ENCODE results near the gene ENGASE.

The ENGASE gene

GRCh38 chr17:79027274-79027924 lies 47.2 kb upstream of the ENGASE start:
- Histone ChIP-seq H3K4me2 (ENCODE audit: low read length) (no peak overlapping the region), H3K27me3 (ENCODE audit: insufficient read depth, low read length) (peaks cover 13% of the 10 kb centered on the region), H4K8ac (ENCODE audit: low read depth, low read length) (no peak overlapping the region), H2AFZ (ENCODE audit: insufficient read depth, low read length, poor library complexity) (no peak overlapping the region), H3K79me1 (ENCODE audit: low read length) (peaks cover 13% of the 10 kb centered on the region), H3K23ac (ENCODE audit: low read length) (no peak overlapping the region), H3K4me1 (ENCODE audit: control insufficient read depth in 1 of 2, insufficient read depth in 2 of 2, low read length in 2 of 2) (peaks cover 23 to 36% of the 10 kb centered on the region in 2 experiments), H3K27ac (ENCODE audit: low read depth, low read length) (no peak overlapping the region), H3K36me3 (ENCODE audit: control insufficient read depth in 1 of 2, insufficient read depth in 2 of 2, low read length in 2 of 2) (no peaks in the 10 kb centered on the region), H3K4ac (ENCODE audit: low read depth, low read length) (no peak overlapping the region), H4K91ac (ENCODE audit: low read depth, low read length) (no peak overlapping the region), H3K4me3 (ENCODE audit: low read depth, low read length) (no peak overlapping the region), H3K9me3 (ENCODE audit: insufficient read depth, low read depth, low read length) (no peaks in the 10 kb centered on the region), H4K12ac (ENCODE audit: low read depth, low read length) (no peak overlapping the region), H2BK5ac (ENCODE audit: low read depth, low read length, poor library complexity) (no peak overlapping the region), H2BK120ac (ENCODE audit: insufficient read depth, low read length, poor library complexity) (no peak overlapping the region), H3K79me2 (ENCODE audit: control insufficient read depth, insufficient read depth, low read length, poor library complexity) (peaks cover 2% of the 10 kb centered on the region), H2AK5ac (ENCODE audit: low read length) (no peak overlapping the region), H3K14ac (ENCODE audit: low read length) (peak overlapping the region; percentile 10), H2BK12ac (ENCODE audit: low read length) (peak overlapping the region; percentile 13), H3K9ac (ENCODE audit: low read length) (no peak overlapping the region), H3K18ac (ENCODE audit: low read length) (no peak overlapping the region)
- DNase-seq = no peak
- no CpG with 5 or more reads among the region's 10 CpGs for WGBS (ENCODE audit: extremely low coverage, insufficient coverage, insufficient read length)

GRCh38 chr17:79027925-79028491 lies 46.6 kb upstream of the ENGASE start:
- no peaks in the 10 kb centered on the region for H3K9me3 ChIP-seq (ENCODE audit: insufficient read depth, low read depth, low read length)
- H3K14ac ChIP-seq (ENCODE audit: low read length) = peak overlapping the region; percentile 10
- peak overlapping the region; percentile 17 for H4K91ac ChIP-seq (ENCODE audit: low read depth, low read length)
- no peak overlapping the region for H3K27ac ChIP-seq (ENCODE audit: low read depth, low read length)
- no peak overlapping the region for H3K18ac ChIP-seq (ENCODE audit: low read length)
- no peak overlapping the region for H4K12ac ChIP-seq (ENCODE audit: low read depth, low read length)
- H2BK120ac ChIP-seq (ENCODE audit: insufficient read depth, low read length, poor library complexity) = no peak overlapping the region
- DNase-seq = no peak
- no peak overlapping the region for H2BK5ac ChIP-seq (ENCODE audit: low read depth, low read length, poor library complexity)
- no peak overlapping the region for H3K4me2 ChIP-seq (ENCODE audit: low read length)
- no peak overlapping the region for H2AFZ ChIP-seq (ENCODE audit: insufficient read depth, low read length, poor library complexity)
- H2BK12ac ChIP-seq (ENCODE audit: low read length) = peak overlapping the region; percentile 13
- H3K79me1 ChIP-seq (ENCODE audit: low read length) = peaks cover 13% of the 10 kb centered on the region
- no peak overlapping the region for H4K8ac ChIP-seq (ENCODE audit: low read depth, low read length)
- peaks cover 25 to 38% of the 10 kb centered on the region in 2 experiments for H3K4me1 ChIP-seq (ENCODE audit: control insufficient read depth in 1 of 2, insufficient read depth in 2 of 2, low read length in 2 of 2)
- no peak overlapping the region for H3K4ac ChIP-seq (ENCODE audit: low read depth, low read length)
- H3K36me3 ChIP-seq (ENCODE audit: control insufficient read depth in 1 of 2, insufficient read depth in 2 of 2, low read length in 2 of 2) = no peaks in the 10 kb centered on the region
- peaks cover 13% of the 10 kb centered on the region for H3K27me3 ChIP-seq (ENCODE audit: insufficient read depth, low read length)
- WGBS (ENCODE audit: extremely low coverage, insufficient coverage, insufficient read length) = no CpG with 5 or more reads among the region's 16 CpGs
- H3K23ac ChIP-seq (ENCODE audit: low read length) = no peak overlapping the region
- peaks cover 2% of the 10 kb centered on the region for H3K79me2 ChIP-seq (ENCODE audit: control insufficient read depth, insufficient read depth, low read length, poor library complexity)
- H3K4me3 ChIP-seq (ENCODE audit: low read depth, low read length) = no peak overlapping the region
- no peak overlapping the region for H2AK5ac ChIP-seq (ENCODE audit: low read length)
- no peak overlapping the region for H3K9ac ChIP-seq (ENCODE audit: low read length)

- no peak overlapping the region for H3K14ac ChIP-seq (ENCODE audit: low read length)
- no peak overlapping the region for H4K8ac ChIP-seq (ENCODE audit: low read depth, low read length)
- no peak overlapping the region for H3K23ac ChIP-seq (ENCODE audit: low read length)
- no peak overlapping the region for H2BK120ac ChIP-seq (ENCODE audit: insufficient read depth, low read length, poor library complexity)
- no peak overlapping the region for H2BK12ac ChIP-seq (ENCODE audit: low read length)
- no peak overlapping the region for H2AFZ ChIP-seq (ENCODE audit: insufficient read depth, low read length, poor library complexity)
- peaks cover 12% of the 10 kb centered on the region for H3K27me3 ChIP-seq (ENCODE audit: insufficient read depth, low read length)
- no peak overlapping the region for H2AK5ac ChIP-seq (ENCODE audit: low read length)
- peaks cover 2% of the 10 kb centered on the region for H3K79me2 ChIP-seq (ENCODE audit: control insufficient read depth, insufficient read depth, low read length, poor library complexity)
- no peak overlapping the region for H3K27ac ChIP-seq (ENCODE audit: low read depth, low read length)
- H3K4me2 ChIP-seq (ENCODE audit: low read length) = no peak overlapping the region
- no peak overlapping the region for H2BK5ac ChIP-seq (ENCODE audit: low read depth, low read length, poor library complexity)
- no CpG with 5 or more reads among the region's 17 CpGs for WGBS (ENCODE audit: extremely low coverage, insufficient coverage, insufficient read length)
- no peak overlapping the region for H3K4ac ChIP-seq (ENCODE audit: low read depth, low read length)
- no peak overlapping the region for H3K18ac ChIP-seq (ENCODE audit: low read length)
- H4K12ac ChIP-seq (ENCODE audit: low read depth, low read length) = no peak overlapping the region
- H3K36me3 ChIP-seq (ENCODE audit: control insufficient read depth in 1 of 2, insufficient read depth in 2 of 2, low read length in 2 of 2) = no peaks in the 10 kb centered on the region
- peaks cover 13% of the 10 kb centered on the region for H3K79me1 ChIP-seq (ENCODE audit: low read length)
- no peak for DNase-seq
- H4K91ac ChIP-seq (ENCODE audit: low read depth, low read length) = no peak overlapping the region
- H3K9ac ChIP-seq (ENCODE audit: low read length) = no peak overlapping the region
- peaks cover 23 to 37% of the 10 kb centered on the region in 2 experiments for H3K4me1 ChIP-seq (ENCODE audit: control insufficient read depth in 1 of 2, insufficient read depth in 2 of 2, low read length in 2 of 2)
- no peak overlapping the region for H3K4me3 ChIP-seq (ENCODE audit: low read depth, low read length)
- peaks cover 2% of the 10 kb centered on the region for H3K9me3 ChIP-seq (ENCODE audit: insufficient read depth, low read depth, low read length)
Measured at GRCh38 chr17:79028496-79029326, 45.9 kb upstream of the ENGASE start.

- H3K9ac ChIP-seq (ENCODE audit: low read length) = no peak overlapping the region
Measured at GRCh38 chr17:79029327-79030009, 45.2 kb upstream of the ENGASE start.

More at GRCh38 chr17:79029327-79030009, 45.2 kb upstream of the ENGASE start:
- Histone ChIP-seq H3K4me1 (ENCODE audit: control insufficient read depth in 1 of 2, insufficient read depth in 2 of 2, low read length in 2 of 2) (peaks cover 21 to 32% of the 10 kb centered on the region in 2 experiments), H3K4ac (ENCODE audit: low read depth, low read length) (no peak overlapping the region), H3K79me1 (ENCODE audit: low read length) (peaks cover 8% of the 10 kb centered on the region), H3K14ac (ENCODE audit: low read length) (no peak overlapping the region), H3K79me2 (ENCODE audit: control insufficient read depth, insufficient read depth, low read length, poor library complexity) (peaks cover 1% of the 10 kb centered on the region), H2AFZ (ENCODE audit: insufficient read depth, low read length, poor library complexity) (no peak overlapping the region), H2BK12ac (ENCODE audit: low read length) (no peak overlapping the region), H3K36me3 (ENCODE audit: control insufficient read depth in 1 of 2, insufficient read depth in 2 of 2, low read length in 2 of 2) (no peaks in the 10 kb centered on the region), H4K8ac (ENCODE audit: low read depth, low read length) (no peak overlapping the region), H3K9me3 (ENCODE audit: insufficient read depth, low read depth, low read length) (peaks cover 2% of the 10 kb centered on the region), H2BK120ac (ENCODE audit: insufficient read depth, low read length, poor library complexity) (no peak overlapping the region), H3K4me3 (ENCODE audit: low read depth, low read length) (no peak overlapping the region), H3K27me3 (ENCODE audit: insufficient read depth, low read length) (peaks cover 8% of the 10 kb centered on the region), H2BK5ac (ENCODE audit: low read depth, low read length, poor library complexity) (no peak overlapping the region), H4K12ac (ENCODE audit: low read depth, low read length) (peak overlapping the region; percentile 43), H2AK5ac (ENCODE audit: low read length) (no peak overlapping the region), H4K91ac (ENCODE audit: low read depth, low read length) (no peak overlapping the region), H3K18ac (ENCODE audit: low read length) (no peak overlapping the region), H3K4me2 (ENCODE audit: low read length) (no peak overlapping the region), H3K27ac (ENCODE audit: low read depth, low read length) (no peak overlapping the region), H3K23ac (ENCODE audit: low read length) (no peak overlapping the region)
- no peak for DNase-seq
- whole genome bisulfite sequencing (ENCODE audit: extremely low coverage, insufficient coverage, insufficient read length) = no CpG with 5 or more reads among the region's 16 CpGs
